ENCODE results near the gene CYB561D1.
A peak's percentile ranks its signal among the peaks of the same experiment; 100 is the strongest.
"Not testable (repeated sequence)": the region's sequence is repeated elsewhere in the genome, so short reads cannot be mapped to it uniquely, and the experiment has no call there.

Gene CYB561D1, protein sequence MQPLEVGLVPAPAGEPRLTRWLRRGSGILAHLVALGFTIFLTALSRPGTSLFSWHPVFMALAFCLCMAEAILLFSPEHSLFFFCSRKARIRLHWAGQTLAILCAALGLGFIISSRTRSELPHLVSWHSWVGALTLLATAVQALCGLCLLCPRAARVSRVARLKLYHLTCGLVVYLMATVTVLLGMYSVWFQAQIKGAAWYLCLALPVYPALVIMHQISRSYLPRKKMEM

DNA sequence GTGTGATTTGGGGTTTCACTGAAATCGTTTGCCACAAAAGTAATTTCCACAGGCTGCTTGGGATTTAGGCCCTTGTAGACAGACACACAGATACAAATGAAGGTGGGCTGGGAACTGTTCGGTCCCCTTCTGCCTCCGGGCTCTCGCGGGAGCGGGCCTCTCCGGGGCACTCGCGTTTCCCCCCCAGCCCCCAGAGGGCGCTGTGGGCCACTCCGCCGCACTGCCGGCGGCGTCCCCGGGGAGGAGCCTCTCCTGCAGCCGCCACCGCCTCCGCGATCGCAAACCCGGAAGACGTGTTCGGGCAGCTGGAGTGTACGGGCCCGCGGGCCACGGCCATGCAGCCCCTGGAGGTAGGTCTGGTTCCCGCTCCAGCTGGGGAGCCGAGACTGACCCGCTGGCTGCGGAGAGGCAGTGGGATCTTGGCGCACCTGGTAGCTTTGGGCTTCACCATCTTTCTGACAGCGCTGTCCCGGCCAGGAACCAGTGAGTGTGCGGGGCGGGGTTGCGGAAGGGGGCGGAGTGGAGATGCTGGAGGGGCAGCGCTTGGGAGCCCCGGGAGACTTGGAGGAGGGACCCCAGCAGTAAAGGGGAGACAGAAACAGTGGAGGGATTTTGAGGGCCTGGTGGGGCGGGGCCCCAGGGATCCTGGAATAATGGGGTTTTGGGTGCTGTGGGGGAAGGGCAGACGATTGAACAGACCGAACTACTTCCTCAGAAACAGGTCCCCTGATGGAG, at the start of gene CYB561D1:
TSS of gene CYB561D1 (plus strand) at position 290 of the 735 bp plus-strand sequence. CDS start at position 336, 46 bp downstream.
- peak; percentile 93 for DNase-seq

DNA sequence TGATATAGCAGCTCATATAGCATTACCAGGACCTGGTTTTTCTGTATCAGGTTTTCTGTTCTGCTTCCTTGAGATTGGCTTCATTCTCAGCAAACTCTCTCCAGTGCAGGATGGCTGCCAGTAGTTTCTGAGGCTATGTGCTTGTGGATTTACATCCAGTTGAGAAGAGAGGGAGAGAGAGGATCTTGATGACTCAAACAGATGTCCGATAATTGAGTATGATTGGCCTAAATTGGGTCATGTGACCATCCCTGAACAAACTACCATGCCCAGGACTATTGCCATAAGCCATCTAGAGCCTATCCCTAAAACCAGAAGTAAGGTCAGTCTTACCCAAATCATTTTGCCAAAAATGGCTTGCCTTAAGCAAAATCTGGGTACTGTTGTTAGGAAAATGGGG, 49.5 kb upstream of the CYB561D1 start:
- DNase-seq, result no peak

DNA sequence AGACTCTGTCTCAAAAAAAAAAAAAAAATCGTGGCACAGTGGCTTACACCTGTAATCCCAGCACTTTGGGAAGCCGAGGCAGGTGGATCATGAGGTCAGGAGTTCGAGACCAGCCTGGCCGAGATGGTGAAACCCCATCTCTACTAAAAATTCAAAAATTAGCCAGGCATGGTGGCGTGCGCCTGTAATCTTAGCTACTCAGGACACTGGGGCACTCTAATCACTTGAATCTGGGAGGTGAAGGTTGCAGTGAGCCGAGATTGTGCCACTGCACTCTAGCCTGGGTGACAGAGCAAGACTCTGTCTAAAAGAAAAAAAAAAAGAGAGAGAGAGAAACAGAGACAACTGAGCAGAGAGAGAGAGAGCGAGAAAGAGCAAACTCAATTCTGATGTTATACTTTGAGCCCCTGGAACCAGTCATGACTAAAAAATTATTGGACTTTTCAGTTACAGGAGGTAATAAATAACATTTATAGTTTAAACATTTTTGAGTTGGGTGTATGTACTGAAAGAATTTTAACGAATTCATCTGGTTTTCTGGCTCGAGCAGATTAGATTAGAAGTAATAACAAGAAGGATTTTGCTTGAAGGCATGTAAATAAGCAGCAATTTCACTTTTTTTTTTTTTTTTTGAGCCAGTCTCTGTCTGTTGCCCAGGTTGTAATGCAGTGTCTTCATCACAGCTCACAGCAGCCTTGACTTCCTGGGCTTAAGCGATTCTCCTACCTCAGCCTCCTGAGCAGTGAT, 47.8 kb upstream of the CYB561D1 start:
- DNase-seq, result not testable (repeated sequence)

DNA sequence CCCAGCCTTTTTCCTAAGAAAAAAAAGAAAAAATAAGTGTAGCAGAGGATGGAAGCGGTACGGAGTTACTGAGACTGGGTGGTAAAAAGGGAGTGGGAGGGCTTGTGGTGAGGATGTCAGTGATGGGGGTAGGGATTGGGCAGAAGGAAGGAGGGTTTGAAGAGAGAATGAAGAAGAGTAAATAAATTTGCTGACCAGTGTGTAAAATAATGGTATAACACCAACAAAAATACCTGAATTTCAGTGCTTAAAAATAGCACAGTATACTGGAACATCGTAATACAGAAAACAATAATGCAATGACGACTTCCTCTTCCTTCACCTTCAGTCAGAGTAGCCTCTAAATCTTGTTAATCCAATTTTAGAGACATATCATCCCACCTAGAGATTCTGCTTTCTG, 46.4 kb upstream of the CYB561D1 start:
- no peak for DNase-seq

DNA sequence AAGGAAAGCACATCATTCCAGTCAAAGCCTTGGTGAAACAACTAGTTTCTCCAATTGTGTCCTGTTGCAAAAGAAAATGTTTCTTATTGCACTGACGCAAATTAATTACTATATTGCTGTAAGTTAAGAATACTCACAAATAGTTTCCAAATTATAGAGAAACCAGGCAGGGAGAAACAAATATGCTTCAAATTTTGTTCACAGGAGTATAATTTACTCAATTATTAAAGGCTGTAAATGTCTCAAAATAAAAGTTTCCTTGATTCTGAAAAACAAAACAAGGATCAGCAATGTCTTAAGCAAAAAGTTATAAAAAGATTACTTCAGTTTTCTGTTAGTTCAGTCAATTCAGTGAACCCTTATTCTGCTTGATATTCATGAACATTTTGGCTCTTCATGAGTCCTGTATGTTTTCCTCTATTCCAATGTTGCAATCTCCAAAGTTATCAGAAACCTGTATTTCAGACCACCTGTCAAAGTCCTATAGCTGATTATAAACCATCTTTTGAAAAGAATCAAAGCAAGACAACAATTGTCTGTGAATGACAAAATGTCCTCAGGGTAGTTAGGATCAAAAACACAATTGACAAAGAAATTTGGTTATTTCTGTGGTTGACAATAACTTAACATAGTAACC, 39.3 kb upstream of the CYB561D1 start:
- no peak for DNase-seq

DNA sequence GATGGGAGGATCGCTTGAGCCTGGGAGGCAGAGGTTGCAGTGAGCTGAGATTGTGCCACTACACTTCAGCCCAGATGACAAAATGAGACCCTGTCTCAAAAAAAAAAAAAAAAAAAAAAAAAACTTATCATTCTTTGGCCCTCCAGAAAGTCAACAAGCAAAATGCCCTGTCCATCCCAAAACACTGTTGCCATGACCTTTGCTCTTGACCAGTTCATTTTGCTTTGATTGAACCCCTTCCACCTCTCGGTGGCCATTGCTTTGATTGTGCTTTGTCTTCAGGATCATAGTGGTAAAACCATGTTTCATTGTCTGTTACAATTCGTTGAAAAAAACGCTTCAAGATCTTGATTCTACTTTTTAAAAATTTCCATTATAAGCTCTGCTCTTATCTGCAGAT, 36.1 kb upstream of the CYB561D1 start:
- DNase-seq, result no peak

DNA sequence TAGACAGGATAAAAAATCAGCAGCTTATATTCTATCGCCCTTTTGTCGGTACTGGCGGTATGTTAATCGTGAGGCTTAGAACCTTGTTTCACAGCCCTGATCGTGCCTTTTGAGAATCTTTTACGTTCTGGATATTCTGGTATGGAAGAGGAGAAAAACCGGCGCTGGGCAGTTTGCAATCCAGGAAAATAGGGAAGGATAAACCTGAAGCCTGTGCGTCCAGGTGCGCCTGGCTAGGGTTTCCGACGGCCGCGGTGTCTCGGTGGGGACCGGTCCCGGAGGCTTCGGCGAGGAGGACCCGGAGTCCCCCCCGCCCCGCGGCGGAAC, 27.8 kb upstream of the CYB561D1 start:
- no peak for DNase-seq

DNA sequence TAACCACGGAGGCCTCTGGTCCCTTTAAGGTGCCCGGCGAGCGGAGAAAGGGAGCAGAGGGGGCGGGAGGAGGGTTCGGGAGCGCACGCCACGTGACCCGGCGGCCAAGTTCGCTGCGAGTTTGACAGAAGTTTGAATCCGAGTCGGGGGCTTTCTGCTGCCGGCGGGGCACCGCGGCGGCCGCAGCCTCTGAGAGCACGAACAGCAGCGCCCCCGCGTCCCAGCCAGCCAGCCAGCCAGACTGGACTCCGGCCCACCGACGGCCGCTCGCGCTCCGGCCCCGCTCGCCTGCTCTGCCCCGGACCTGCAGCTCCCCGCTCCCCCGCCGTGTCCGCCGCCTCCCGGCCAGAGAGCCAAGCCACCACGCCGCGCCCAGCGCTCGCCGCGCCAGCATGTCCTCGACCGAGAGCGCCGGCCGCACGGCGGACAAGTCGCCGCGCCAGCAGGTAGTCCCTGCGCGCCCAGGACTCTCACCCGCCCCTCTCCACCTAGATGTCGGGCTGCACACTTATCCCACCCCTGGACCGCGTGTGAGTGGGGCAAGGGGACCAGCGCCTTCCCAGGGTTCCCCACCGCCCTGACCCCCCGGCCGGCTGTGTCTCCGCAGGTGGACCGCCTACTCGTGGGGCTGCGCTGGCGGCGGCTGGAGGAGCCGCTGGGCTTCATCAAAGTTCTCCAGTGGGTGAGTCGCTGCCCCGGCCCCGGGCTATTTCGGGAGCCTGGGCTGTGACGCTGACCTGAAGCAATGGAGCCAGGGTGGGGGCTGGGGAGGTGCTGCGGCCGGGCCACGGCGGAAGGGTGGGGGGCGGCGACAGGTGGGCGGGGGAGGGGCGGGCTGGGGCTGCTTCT, 27.2 kb upstream of the CYB561D1 start, which contains the start of gene SYPL2:
TSS of gene SYPL2 (plus strand) at position 95 of the 849 bp plus-strand sequence. CDS start at position 393, 298 bp downstream.
- no peak for DNase-seq

DNA sequence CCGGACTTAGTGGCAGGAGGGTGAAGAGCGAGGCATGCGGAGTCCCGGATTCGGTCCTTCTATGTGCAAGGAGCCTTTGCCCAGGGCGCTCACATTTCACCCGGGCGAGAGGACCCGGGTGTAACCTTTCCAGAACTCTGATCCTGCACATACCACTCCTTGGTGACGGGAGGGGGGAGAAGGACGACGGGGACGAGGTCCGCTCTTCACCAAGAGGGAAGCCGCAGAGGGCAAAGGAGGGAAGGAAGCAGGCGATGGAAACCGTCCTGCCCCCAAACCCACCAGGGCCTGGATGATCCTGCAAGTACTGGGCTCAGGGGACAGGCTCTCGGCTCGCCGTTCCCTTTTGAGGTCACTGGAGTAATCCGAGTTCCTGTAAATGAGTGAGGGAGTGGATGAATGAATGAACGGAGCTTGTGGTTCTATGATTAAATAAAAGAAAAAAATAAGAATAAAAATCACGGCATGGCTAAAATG, 26.6 kb upstream of the CYB561D1 start:
- DNase-seq, result no peak

DNA sequence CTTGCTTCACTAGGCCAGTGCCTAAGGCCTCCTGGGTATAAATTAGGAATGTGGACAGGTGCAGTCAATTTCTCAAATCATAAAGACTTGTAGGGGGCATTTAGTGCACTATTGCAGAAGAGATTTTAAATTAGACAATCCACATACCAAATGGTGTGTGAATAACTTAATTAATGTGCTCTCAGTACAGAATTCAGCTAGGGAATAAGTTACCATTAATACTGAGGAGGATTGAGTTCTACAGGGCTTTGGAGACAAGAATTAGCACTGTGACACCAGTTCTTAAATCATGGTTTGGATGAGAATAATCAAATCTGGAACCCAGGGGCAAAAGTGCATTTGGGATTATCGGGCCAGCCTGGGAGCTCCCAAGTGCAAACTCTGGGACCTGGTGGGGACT, 25.8 kb upstream of the CYB561D1 start:
- no peak for DNase-seq

DNA sequence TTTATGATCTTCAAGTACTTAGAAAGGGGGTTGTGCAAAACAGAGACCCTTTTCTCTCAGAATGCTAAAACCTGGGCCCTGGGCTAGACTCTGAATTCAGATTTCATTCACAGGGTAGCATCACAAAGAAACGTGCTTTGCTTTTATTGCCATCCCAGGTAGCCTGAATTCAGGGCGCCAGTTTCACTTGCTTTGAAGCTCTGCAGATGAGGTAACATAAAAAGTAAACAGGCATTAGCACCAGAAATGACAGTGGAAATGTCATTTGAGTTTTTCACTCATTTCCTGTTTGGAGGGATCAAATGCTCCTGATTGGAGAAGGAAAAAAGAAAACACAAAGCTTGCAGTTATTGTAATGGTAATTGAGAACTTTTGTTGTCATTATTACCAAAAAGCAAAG, 25.0 kb upstream of the CYB561D1 start:
- DNase-seq, result no peak

DNA sequence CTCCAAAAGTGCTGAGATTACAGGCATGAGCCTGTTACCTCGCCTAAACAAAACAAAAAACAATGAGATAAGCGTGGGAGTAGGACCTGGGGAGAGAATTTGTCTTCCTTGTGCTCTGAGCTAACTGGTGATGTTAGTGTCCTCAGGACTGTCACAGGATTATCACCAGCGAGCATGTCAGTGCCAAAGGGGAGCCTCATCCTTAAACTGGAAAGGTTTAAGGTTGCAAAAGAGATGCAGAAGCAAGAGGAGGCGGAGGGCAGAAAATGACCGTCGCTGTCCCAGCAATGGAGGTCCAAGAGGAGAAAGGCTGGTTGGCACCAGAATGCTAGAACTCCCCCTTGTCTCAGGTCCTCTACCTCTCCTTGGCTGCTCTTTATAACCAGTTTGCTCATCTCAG, 23.6 kb upstream of the CYB561D1 start:
- no peak for DNase-seq

DNA sequence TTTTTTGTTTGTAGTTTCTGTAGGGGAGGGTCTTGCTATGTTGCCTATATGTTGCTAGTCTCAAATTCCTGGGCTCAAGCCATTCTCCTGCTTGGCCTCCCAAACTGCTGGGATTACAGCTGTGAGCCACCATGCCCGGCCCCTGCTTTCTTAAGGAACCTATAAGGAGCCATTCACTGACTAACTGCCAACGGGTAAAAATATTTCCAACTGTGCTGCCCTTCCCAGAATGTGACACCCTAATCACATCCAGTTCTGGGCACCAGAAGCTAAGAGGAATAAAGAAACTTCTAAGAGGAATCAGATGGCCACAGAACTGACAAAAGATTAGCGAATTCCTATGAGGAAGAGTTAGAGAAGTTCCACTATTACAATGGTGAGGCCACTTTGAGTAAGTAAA, 21.1 kb upstream of the CYB561D1 start:
- DNase-seq, result no peak

DNA sequence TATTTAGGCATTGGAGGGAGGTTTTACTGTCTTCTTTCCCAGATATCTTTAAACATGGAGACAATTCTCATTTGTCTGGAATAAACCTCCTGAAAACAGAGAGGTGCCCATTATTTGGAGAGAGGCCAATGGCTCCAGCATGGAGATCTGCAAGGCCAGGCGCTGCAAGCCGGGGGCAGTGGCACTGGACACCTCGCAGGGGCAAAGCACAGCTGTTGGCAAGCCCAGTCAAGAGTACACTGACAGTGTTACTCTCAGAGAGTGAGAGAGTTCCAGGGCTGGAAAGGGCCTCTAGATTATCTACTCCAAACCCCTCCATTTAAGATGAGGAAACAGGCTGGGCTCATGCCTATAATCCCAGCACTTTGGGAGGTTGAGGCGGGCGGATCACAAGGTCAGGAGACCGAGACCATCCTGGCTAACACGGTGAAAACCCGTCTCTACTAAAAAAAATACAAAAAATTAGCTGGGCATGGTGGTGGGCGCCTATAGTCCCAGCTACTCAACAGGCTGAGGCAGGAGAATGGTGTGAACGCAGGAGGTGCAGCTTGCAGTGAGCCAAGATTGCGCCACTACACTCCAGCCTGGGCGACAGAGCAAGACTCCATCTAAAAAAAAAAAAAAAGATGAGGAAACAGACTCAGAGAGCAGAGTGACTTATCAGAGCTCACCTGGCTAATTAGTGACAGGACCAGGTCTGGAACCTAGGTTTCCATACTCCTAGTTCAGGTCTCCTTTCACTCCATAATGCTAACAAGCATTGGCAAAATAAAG, 20.4 kb upstream of the CYB561D1 start:
- not testable (repeated sequence) for DNase-seq

DNA sequence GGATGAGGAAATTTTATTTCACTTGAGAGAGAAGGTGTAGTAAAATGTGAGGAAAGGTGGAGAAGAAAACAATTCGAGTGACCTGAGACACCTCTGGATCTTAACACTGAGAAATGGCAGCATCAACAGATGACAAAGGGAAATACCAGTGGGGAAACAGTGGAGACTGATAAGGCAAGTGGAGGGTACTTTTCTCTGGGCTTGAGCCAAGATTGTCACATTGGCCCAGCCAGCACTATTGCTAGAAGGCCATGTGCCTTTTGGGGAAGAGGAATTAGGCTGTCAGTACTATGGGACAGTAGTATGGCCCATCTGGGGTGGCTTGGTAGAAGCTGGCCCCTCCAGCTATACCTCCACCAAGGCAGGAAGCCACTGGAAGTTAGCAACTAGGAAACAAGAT, 19.2 kb upstream of the CYB561D1 start:
- no peak for DNase-seq

DNA sequence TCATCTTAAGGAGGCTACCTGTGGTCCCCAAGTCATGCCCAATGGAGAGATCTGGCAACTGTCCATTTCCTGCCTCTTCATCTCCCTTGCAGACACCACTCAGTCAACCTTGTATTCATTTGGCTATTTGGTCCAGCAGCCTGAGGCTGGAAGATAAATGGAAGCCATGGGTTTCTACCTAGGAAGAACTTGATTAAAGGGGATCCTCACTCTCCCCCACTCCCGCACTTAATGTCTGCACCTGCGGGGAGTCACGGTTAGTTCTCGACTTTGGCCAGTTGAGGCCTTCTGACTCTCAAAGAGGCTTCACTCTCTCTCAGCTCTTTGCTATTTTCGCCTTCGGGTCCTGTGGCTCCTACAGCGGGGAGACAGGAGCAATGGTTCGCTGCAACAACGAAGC, 18.6 kb upstream of the CYB561D1 start:
- DNase-seq, result no peak

DNA sequence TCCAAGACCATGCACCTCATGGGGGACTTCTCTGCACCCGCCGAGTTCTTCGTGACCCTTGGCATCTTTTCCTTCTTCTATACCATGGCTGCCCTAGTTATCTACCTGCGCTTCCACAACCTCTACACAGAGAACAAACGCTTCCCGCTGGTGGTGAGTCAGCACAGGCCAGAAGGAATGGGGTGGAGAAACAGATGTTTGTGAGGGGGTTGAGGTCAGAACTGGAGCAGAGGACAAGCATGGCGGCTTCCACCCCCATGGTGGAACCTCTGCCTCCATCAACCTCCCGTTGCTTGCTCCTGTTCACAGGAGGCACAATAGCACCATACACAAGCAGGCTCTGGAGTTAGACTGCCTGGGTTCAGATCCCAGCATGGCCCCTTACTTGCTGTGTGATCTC, 17.1 kb upstream of the CYB561D1 start:
- DNase-seq, result no peak

DNA sequence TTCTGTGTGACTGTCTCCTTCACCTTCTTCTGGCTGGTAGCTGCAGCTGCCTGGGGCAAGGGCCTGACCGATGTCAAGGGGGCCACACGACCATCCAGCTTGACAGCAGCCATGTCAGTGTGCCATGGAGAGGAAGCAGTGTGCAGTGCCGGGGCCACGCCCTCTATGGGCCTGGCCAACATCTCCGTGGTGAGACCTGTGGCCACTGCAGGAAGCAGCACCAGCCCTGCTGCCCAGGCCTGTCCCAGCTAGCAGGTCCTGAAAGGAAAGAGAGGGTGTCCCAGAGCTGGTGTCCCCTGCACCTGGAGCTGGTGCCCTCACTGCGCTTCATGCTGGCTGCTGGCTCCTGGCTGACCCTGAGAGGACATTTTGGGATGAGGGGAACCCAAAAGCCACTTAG, 16.1 kb upstream of the CYB561D1 start:
- DNase-seq, result no peak

DNA sequence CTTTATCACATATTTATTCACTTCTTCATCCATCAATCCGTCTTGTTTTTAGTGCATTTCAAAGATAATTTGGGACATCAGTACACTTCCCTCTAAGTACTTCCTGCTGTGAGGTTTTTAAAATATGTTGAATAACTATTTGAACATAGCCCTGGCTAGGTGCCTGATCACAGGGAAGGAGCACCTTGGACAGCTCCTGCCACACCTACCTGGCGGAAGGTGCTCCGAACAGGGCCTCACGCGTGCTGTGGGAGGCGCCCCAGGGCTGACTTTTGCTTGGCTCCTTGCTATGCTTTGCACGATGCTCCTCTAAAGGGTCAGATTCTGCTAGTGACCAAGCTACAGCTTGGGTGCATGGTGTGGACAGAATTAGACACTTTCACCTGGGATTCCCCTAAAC, 15.1 kb upstream of the CYB561D1 start:
- DNase-seq, result no peak

DNA sequence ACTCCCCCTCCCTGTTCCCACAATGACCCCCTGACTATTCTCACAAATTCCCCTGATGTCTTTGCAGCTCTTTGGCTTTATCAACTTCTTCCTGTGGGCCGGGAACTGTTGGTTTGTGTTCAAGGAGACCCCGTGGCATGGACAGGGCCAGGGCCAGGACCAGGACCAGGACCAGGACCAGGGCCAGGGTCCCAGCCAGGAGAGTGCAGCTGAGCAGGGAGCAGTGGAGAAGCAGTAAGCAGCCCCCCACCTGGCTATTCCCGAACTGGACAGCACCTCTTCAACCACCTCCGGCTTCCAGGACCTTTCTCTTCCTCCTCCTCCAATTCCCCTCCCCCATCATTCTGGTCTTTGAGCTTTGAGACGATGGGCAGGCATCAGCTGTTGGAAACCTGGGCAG, 14.6 kb upstream of the CYB561D1 start:
- DNase-seq, result no peak

DNA sequence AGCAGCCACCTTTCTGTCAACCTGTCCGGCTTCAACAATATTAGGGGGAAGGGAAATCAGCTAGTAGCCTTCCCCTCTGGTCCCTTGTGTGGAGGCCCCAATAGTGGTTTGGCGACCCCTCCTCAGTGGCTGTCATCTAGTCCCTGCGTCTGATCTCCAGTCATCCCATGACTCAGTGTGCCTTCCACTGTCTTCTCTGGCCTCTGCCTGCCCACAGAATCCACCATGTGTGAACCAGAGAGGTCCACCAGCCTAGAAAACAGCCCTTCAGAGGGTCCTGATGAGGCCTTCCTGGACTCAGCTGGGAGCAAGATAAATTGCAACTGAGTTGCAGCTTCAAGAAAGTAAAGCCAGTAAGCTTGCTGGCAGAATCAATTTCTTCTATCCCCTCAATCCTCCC, 14.0 kb upstream of the CYB561D1 start:
- no peak for DNase-seq

DNA sequence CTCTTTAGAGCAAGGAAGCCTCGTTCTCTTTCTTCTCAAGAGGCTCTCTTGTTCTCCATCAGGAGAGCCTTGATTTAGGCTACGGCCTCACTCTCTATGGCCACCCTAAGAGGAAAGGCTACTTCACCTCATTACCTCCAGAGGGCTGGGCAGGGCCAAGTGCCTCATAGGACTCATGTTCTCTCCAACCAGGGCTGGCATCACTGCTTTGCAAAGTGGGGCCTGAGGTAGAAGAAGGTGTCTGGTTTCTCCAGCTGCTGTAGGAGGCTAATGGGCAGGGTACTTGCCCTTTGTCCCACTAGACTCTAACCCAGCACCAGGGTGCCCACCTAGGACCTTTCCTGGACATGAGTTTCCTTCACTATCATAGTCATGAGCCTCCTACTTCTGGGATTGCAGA, 12.2 kb upstream of the CYB561D1 start:
- no peak for DNase-seq

Measured in activated CD4-positive, alpha-beta T cell treated with anti-CD3 and anti-CD28 coated beads, Interleukin-2, Interleukin-6, amounts not matched to agents 100 ng/mL and 50 ng/mL, durations not matched to agents 16 hours and 8 hours (primary cell).